ENCODE data around the gene APOA4.
"Not testable (repeated sequence)": the region's sequence is repeated elsewhere in the genome, so short reads cannot be mapped to it uniquely, and the experiment has no call there.

APOA4 gene

DNA sequence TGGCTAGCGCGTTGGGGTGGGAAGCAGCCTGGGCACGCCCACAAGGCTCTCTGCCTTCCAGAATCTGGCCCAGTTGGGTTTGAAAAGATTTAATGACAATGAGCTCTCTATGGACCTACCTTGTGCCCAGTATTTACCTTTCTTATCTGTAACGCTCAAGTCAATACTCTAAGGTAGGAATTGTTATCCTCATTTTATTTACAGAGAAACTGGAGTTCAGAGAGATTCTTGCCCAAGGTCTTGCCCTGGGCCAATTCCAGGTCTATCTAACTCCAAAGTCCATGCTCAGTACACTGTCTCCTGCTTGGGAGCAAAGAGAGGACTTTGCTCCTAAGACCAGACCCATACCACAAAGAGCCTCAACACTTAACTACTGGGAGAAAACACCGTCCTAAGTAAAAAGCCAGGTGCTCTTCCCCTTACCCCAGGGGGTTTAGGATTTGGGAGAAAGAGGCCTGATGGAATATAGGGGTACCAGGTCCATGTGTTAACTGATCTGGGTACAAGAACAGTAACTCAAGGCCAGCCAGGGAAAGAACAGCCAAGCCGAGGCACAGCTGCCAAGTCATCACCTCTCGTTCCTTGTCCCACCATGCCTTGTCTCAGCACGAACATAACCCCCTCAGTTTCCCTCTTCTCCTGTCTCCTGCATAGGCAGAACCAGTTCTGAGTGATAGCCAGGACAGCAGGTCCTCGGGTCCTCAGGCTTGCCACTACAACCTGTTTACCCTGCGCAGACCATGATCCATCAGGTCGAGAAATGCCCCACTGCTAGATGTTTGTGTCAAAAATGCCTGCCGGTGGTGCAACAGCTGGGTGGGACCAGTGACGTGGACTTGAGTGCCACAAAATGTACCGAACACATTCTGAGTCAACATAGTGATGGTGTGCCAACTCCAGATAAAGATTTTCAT is 14.6 kb downstream of the APOA4 start:
- H3K9me3 ChIP-seq (ENCODE audit: control insufficient read depth in 1 of 2, low read length in 2 of 2) = no peaks in the 10 kb centered on the region
- peak overlapping the region; percentile 44 to 48 for H3K9ac ChIP-seq (ENCODE audit: low read depth in 1 of 2, low read length in 2 of 2)
- H3K4me1 ChIP-seq (ENCODE audit: control insufficient read depth in 1 of 2, insufficient read depth in 2 of 2, low read length in 2 of 2) = peaks cover 16 to 20% of the 10 kb centered on the region in 2 donors
- peak overlapping the region in 1 of 2 donors; percentile 54 for H3K4me3 ChIP-seq (ENCODE audit: low read depth in 1 of 2, low read length in 2 of 2)
- no peaks in the 10 kb centered on the region for H3K27me3 ChIP-seq (ENCODE audit: control insufficient read depth in 1 of 2, insufficient read depth in 2 of 2, low read length in 2 of 2)
- peak overlapping the region; percentile 69 for H3K27ac ChIP-seq (ENCODE audit: low read depth, low read length)
- H3K36me3 ChIP-seq (ENCODE audit: control insufficient read depth in 1 of 2, insufficient read depth in 2 of 2, low read length in 2 of 2) = no peaks in the 10 kb centered on the region

- no peaks in the 10 kb centered on the region for H3K36me3 ChIP-seq (ENCODE audit: control insufficient read depth in 1 of 2, insufficient read depth in 2 of 2, low read length in 2 of 2)
- no peaks in the 10 kb centered on the region for H3K9me3 ChIP-seq (ENCODE audit: control insufficient read depth in 1 of 2, low read length in 2 of 2)
- peaks cover 16 to 20% of the 10 kb centered on the region in 2 donors for H3K4me1 ChIP-seq (ENCODE audit: control insufficient read depth in 1 of 2, insufficient read depth in 2 of 2, low read length in 2 of 2)
- no peak overlapping the region for H3K9ac ChIP-seq (ENCODE audit: low read depth in 1 of 2, low read length in 2 of 2)
- H3K27me3 ChIP-seq (ENCODE audit: control insufficient read depth in 1 of 2, insufficient read depth in 2 of 2, low read length in 2 of 2) = no peaks in the 10 kb centered on the region
- no peak overlapping the region for H3K4me3 ChIP-seq (ENCODE audit: low read depth in 1 of 2, low read length in 2 of 2)
- H3K27ac ChIP-seq (ENCODE audit: low read depth, low read length) = peak overlapping the region; percentile 69
Measured at GRCh38 chr11:116807601-116808261, 15.4 kb downstream of the APOA4 start.

GRCh38 chr11:116804001-116804400 is 19.1 kb downstream of the APOA4 start:
- H3K27ac ChIP-seq (ENCODE audit: low read depth, low read length) = no peak overlapping the region
- H3K9me3 ChIP-seq (ENCODE audit: control insufficient read depth in 1 of 2, low read length in 2 of 2) = no peaks in the 10 kb centered on the region
- no peaks in the 10 kb centered on the region for H3K36me3 ChIP-seq (ENCODE audit: control insufficient read depth in 1 of 2, insufficient read depth in 2 of 2, low read length in 2 of 2)
- no peak overlapping the region for H3K9ac ChIP-seq (ENCODE audit: low read depth in 1 of 2, low read length in 2 of 2)
- no peak overlapping the region for H3K4me3 ChIP-seq (ENCODE audit: low read depth in 1 of 2, low read length in 2 of 2)
- H3K4me1 ChIP-seq (ENCODE audit: control insufficient read depth in 1 of 2, insufficient read depth in 2 of 2, low read length in 2 of 2) = peaks cover 15 to 20% of the 10 kb centered on the region in 2 donors
- no peaks in the 10 kb centered on the region for H3K27me3 ChIP-seq (ENCODE audit: control insufficient read depth in 1 of 2, insufficient read depth in 2 of 2, low read length in 2 of 2)

DNA sequence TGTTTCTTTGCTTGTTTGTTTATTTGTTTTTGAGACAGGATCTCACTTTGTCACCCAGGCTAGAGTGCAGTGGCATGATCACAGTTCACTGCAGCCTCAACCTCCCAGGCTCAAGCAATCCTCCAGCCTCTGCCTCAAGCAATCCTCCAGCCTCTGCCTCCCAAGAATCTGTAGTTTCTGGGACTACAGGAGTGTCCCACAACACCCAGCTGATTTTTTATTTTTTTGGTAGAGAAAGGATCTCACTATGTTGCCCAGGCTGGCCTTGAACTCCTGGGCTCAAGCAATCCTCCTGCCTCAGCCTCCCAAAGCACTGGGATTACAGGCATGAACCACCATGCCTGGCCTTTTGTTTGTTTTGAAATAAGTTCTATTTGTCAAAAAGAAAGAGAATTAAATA is 21.4 kb downstream of the APOA4 start:
- H3K27ac ChIP-seq (ENCODE audit: low read depth, low read length); H3K36me3 ChIP-seq (ENCODE audit: control insufficient read depth in 1 of 2, insufficient read depth in 2 of 2, low read length in 2 of 2); H3K4me3 ChIP-seq (ENCODE audit: low read depth in 1 of 2, low read length in 2 of 2); H3K4me1 ChIP-seq (ENCODE audit: control insufficient read depth in 1 of 2, insufficient read depth in 2 of 2, low read length in 2 of 2); H3K9ac ChIP-seq (ENCODE audit: low read depth in 1 of 2, low read length in 2 of 2); H3K27me3 ChIP-seq (ENCODE audit: control insufficient read depth in 1 of 2, insufficient read depth in 2 of 2, low read length in 2 of 2); H3K9me3 ChIP-seq (ENCODE audit: control insufficient read depth in 1 of 2, low read length in 2 of 2): not testable (repeated sequence)

- no peak overlapping the region for H3K9ac ChIP-seq (ENCODE audit: low read depth in 1 of 2, low read length in 2 of 2)
- peaks cover 0 to 3% of the 10 kb centered on the region in 2 donors for H3K4me1 ChIP-seq (ENCODE audit: control insufficient read depth in 1 of 2, insufficient read depth in 2 of 2, low read length in 2 of 2)
- H3K4me3 ChIP-seq (ENCODE audit: low read depth in 1 of 2, low read length in 2 of 2) = no peak overlapping the region
- H3K27me3 ChIP-seq (ENCODE audit: control insufficient read depth in 1 of 2, insufficient read depth in 2 of 2, low read length in 2 of 2) = no peaks in the 10 kb centered on the region
- H3K9me3 ChIP-seq (ENCODE audit: control insufficient read depth in 1 of 2, low read length in 2 of 2) = no peaks in the 10 kb centered on the region
- H3K27ac ChIP-seq (ENCODE audit: low read depth, low read length) = no peak overlapping the region
- no peaks in the 10 kb centered on the region for H3K36me3 ChIP-seq (ENCODE audit: control insufficient read depth in 1 of 2, insufficient read depth in 2 of 2, low read length in 2 of 2)
Measured at GRCh38 chr11:116800610-116801009, 22.5 kb downstream of the APOA4 start.

GRCh38 chr11:116798368-116798767 is 24.7 kb downstream of the APOA4 start:
- no peaks in the 10 kb centered on the region for H3K9me3 ChIP-seq (ENCODE audit: control insufficient read depth in 1 of 2, low read length in 2 of 2)
- no peaks in the 10 kb centered on the region for H3K27me3 ChIP-seq (ENCODE audit: control insufficient read depth in 1 of 2, insufficient read depth in 2 of 2, low read length in 2 of 2)
- peaks cover 0 to 3% of the 10 kb centered on the region in 2 donors for H3K4me1 ChIP-seq (ENCODE audit: control insufficient read depth in 1 of 2, insufficient read depth in 2 of 2, low read length in 2 of 2)
- H3K27ac ChIP-seq (ENCODE audit: low read depth, low read length) = no peak overlapping the region
- no peak overlapping the region for H3K4me3 ChIP-seq (ENCODE audit: low read depth in 1 of 2, low read length in 2 of 2)
- no peaks in the 10 kb centered on the region for H3K36me3 ChIP-seq (ENCODE audit: control insufficient read depth in 1 of 2, insufficient read depth in 2 of 2, low read length in 2 of 2)
- no peak overlapping the region for H3K9ac ChIP-seq (ENCODE audit: low read depth in 1 of 2, low read length in 2 of 2)

GRCh38 chr11:116797816-116798215 is 25.3 kb downstream of the APOA4 start:
- no peak overlapping the region for H3K27ac ChIP-seq (ENCODE audit: low read depth, low read length)
- H3K4me3 ChIP-seq (ENCODE audit: low read depth in 1 of 2, low read length in 2 of 2) = no peak overlapping the region
- H3K27me3 ChIP-seq (ENCODE audit: control insufficient read depth in 1 of 2, insufficient read depth in 2 of 2, low read length in 2 of 2) = no peaks in the 10 kb centered on the region
- no peaks in the 10 kb centered on the region for H3K9me3 ChIP-seq (ENCODE audit: control insufficient read depth in 1 of 2, low read length in 2 of 2)
- H3K9ac ChIP-seq (ENCODE audit: low read depth in 1 of 2, low read length in 2 of 2) = no peak overlapping the region
- H3K4me1 ChIP-seq (ENCODE audit: control insufficient read depth in 1 of 2, insufficient read depth in 2 of 2, low read length in 2 of 2) = peaks cover 0 to 3% of the 10 kb centered on the region in 2 donors
- H3K36me3 ChIP-seq (ENCODE audit: control insufficient read depth in 1 of 2, insufficient read depth in 2 of 2, low read length in 2 of 2) = no peaks in the 10 kb centered on the region

GRCh38 chr11:116796548-116796947 is 26.6 kb downstream of the APOA4 start:
- Histone ChIP-seq H3K36me3 (ENCODE audit: control insufficient read depth in 1 of 2, insufficient read depth in 2 of 2, low read length in 2 of 2) (no peaks in the 10 kb centered on the region), H3K27ac (ENCODE audit: low read depth, low read length) (no peak overlapping the region), H3K9me3 (ENCODE audit: control insufficient read depth in 1 of 2, low read length in 2 of 2) (no peaks in the 10 kb centered on the region), H3K4me3 (ENCODE audit: low read depth in 1 of 2, low read length in 2 of 2) (no peak overlapping the region), H3K27me3 (ENCODE audit: control insufficient read depth in 1 of 2, insufficient read depth in 2 of 2, low read length in 2 of 2) (no peaks in the 10 kb centered on the region), H3K4me1 (ENCODE audit: control insufficient read depth in 1 of 2, insufficient read depth in 2 of 2, low read length in 2 of 2) (peaks cover 4 to 7% of the 10 kb centered on the region in 2 donors), H3K9ac (ENCODE audit: low read depth in 1 of 2, low read length in 2 of 2) (no peak overlapping the region)

DNA sequence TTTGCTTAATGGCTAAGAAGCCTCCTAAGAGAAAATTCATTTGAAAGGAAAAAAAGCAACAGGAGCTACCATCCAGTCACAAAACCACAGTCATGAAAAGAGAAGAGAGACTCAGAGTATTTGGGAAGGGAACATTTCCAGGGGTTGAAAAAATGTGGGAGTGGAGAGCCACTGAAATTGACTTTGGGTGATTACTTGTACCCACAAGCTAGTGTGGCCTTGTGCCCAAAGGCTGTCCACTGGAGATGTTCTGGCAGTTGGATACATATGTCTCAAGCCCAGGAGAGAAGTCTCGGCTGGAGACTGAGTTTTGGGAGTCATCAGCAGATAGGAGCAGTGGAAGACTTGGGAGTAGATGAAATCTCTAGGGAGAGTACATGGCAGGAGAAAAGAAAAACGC is 28.3 kb downstream of the APOA4 start:
- Histone ChIP-seq H3K9ac (ENCODE audit: low read depth in 1 of 2, low read length in 2 of 2) (no peak overlapping the region), H3K36me3 (ENCODE audit: control insufficient read depth in 1 of 2, insufficient read depth in 2 of 2, low read length in 2 of 2) (no peaks in the 10 kb centered on the region), H3K4me3 (ENCODE audit: low read depth in 1 of 2, low read length in 2 of 2) (no peak overlapping the region), H3K4me1 (ENCODE audit: control insufficient read depth in 1 of 2, insufficient read depth in 2 of 2, low read length in 2 of 2) (peaks cover 10 to 14% of the 10 kb centered on the region in 2 donors), H3K27me3 (ENCODE audit: control insufficient read depth in 1 of 2, insufficient read depth in 2 of 2, low read length in 2 of 2) (no peaks in the 10 kb centered on the region), H3K9me3 (ENCODE audit: control insufficient read depth in 1 of 2, low read length in 2 of 2) (no peaks in the 10 kb centered on the region), H3K27ac (ENCODE audit: low read depth, low read length) (no peak overlapping the region)

DNA sequence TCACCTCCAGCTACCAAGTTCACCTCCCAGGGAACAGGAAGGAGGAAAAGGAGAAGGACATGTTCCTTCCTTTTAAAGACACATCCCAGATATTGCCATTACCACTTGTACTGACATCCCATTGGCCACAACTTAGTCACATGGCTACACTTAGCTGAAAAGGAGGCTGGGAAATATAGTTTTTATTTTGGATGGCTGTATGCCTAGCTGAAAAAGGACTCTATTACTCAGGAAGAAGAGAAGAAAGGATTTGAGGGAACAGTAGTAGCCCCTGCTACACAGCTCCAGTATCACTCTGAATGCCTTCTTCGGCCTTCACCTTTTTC is 29.4 kb downstream of the APOA4 start:
- Histone ChIP-seq H3K27ac (ENCODE audit: low read depth, low read length) (no peak overlapping the region), H3K4me3 (ENCODE audit: low read depth in 1 of 2, low read length in 2 of 2) (no peak overlapping the region), H3K36me3 (ENCODE audit: control insufficient read depth in 1 of 2, insufficient read depth in 2 of 2, low read length in 2 of 2) (no peaks in the 10 kb centered on the region), H3K27me3 (ENCODE audit: control insufficient read depth in 1 of 2, insufficient read depth in 2 of 2, low read length in 2 of 2) (no peaks in the 10 kb centered on the region), H3K9ac (ENCODE audit: low read depth in 1 of 2, low read length in 2 of 2) (no peak overlapping the region), H3K9me3 (ENCODE audit: control insufficient read depth in 1 of 2, low read length in 2 of 2) (no peaks in the 10 kb centered on the region), H3K4me1 (ENCODE audit: control insufficient read depth in 1 of 2, insufficient read depth in 2 of 2, low read length in 2 of 2) (peaks cover 11 to 16% of the 10 kb centered on the region in 2 donors)
